ENCODE measurements around the gene MYH14. TPM values are rescaled to one million over a fixed set of nuclear protein-coding genes. Genes with fewer than 3 reads are reported as not detected.

Gene MYH14
- total and polyA plus RNA-seq, 9 of the 15 experiments (the other 6 are each of a cell fraction or from before 2014, with no cell fraction given) = 0.04 to 0.86 (median 0.19) TPM; not detected in 2

DNA sequence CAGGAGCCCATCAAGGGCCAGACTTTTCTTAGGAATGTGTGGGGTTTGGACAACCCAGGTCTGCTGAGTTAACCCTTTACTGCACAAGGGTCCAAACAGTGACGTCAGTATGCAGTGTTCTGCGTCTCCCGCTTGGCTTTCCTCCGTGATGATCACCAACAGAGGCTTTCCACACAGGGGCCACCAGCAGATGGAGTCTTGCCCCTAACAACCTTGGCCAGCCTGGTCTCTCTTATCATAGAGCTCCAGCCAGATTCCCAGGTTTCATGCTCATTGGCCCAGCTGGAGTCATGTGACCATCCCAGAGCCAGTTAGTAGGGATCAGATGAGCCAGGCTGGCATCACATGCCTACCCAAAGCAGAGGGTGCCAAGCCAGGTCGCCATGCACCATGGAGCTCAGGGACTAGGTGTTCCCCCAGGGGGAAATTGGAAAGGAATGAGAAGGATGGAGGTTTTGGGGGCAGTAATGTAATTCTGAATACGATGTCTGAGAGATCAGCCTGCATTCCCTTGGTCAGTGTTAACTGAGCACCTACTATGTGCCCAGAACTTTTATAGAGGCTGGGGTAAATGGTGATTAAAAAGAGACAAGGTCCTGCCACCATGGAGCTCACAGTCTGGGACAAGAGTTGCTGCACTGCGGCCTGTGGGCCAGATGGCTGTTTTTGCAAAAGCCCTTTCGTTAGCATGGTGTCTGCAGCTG, 61.2 kb downstream of the MYH14 start:
- Histone ChIP-seq H2AFZ (ENCODE audit: low read depth, low read length) (no peak overlapping the region), H3K27ac (ENCODE audit: extremely low read depth, low read depth, low read length) (no peak overlapping the region), H3K9me3 (replicated peaks; ENCODE audit: control insufficient read depth, insufficient read depth, low read depth, low read length) (no peaks in the 10 kb centered on the region), H3K79me2 (ENCODE audit: control insufficient read depth, insufficient read depth, low read length) (no peaks in the 10 kb centered on the region), H4K20me1 (replicated peaks; ENCODE audit: control insufficient read depth, insufficient read depth, low read length) (no peaks in the 10 kb centered on the region), H3K27me3 (ENCODE audit: control insufficient read depth in 2 of 2, insufficient read depth in 2 of 2, low read length in 2 of 2) (no peaks in the 10 kb centered on the region; a peak in 1 of 5 replicates), H3K9ac (ENCODE audit: insufficient read depth in 1 of 2, low read depth in 2 of 2, low read length in 2 of 2) (no peak overlapping the region), H3K4me3 (no peak overlapping the region), H3K36me3 (ENCODE audit: control insufficient read depth, insufficient read depth, low read length) (no peaks in the 10 kb centered on the region), H3K4me1 (replicated peaks in 1 of 2; ENCODE audit: control insufficient read depth in 2 of 2, insufficient read depth in 2 of 2, low read length in 2 of 2) (peaks cover 18 to 33% of the 10 kb centered on the region in 2 experiments; a peak in 4 of 5 replicates), H3K4me2 (ENCODE audit: insufficient read depth, low read length) (no peak overlapping the region), H3K9me1 (ENCODE audit: control insufficient read depth, insufficient read depth, low read length) (peaks cover 2% of the 10 kb centered on the region)
- in situ Hi-C loops (cut with MboI) (loop anchor here (5.0 kb wide), 1 partner anchor 97 kb away; no protein-coding TSS in a partner anchor), intact Hi-C loops (cut with micrococcal nuclease) (loop anchor here (5.0 kb wide), 3 partner anchors 63 to 97 kb away; partner anchors contain the start of gene KCNC3)
- BruUV-seq (replicated peaks) = no TSS peak
- CTCF ChIA-PET (ENCODE audit: low intra/inter-chr PET ratio) = interaction anchor here (1.3 kb wide), 1 partner anchor 63 kb away, joined by 6 read pairs; no protein-coding TSS in a partner anchor
- POLR2A ChIA-PET = interaction anchor here (0.6 to 1.7 kb wide), 5 partner anchors 11 to 92 kb away, joined by 3 to 6 read pairs (median 5); no protein-coding TSS in a partner anchor
- FAIRE-seq = peak; percentile 85
- ATAC-seq = peak; percentile 77
- DNase-seq (ENCODE audit: extremely low read depth in 1 of 4, low spot score in 3 of 4) = peak; percentile 72 to 81 (median 76)
- 28% methylated on average over 8 of the region's 8 CpGs for WGBS (ENCODE audit: insufficient coverage, low coverage, missing lambda C conversion rate)
- TF ChIP-seq NBN (IDR thresholded peaks at IDR 0.05; ENCODE audit: low read depth) = 0 out of 2 replicates have a peak, but pooled peaks have one; percentile 33
- TF ChIP-seq, protein P1, sequence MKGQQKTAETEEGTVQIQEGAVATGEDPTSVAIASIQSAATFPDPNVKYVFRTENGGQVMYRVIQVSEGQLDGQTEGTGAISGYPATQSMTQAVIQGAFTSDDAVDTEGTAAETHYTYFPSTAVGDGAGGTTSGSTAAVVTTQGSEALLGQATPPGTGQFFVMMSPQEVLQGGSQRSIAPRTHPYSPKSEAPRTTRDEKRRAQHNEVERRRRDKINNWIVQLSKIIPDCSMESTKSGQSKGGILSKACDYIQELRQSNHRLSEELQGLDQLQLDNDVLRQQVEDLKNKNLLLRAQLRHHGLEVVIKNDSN (CRISPR knock-in tag; IDR thresholded peaks at IDR 0.05) = peak; percentile 91
- TF ChIP-seq CBFB (CRISPR knock-in tag; IDR thresholded peaks at IDR 0.05) = no peak
- TF ChIP-seq, protein P2, sequence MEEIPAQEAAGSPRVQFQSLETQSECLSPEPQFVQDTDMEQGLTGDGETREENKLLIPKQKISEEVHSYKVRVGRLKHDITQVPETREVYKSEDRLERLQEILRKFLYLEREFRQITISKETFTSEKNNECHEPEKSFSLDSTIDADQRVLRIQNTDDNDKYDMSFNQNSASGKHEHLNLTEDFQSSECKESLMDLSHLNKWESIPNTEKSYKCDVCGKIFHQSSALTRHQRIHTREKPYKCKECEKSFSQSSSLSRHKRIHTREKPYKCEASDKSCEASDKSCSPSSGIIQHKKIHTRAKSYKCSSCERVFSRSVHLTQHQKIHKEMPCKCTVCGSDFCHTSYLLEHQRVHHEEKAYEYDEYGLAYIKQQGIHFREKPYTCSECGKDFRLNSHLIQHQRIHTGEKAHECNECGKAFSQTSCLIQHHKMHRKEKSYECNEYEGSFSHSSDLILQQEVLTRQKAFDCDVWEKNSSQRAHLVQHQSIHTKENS (CRISPR knock-in tag; IDR thresholded peaks at IDR 0.05) = no peak
- peak; percentile 52 for TF ChIP-seq GATA2 (CRISPR knock-in tag; IDR thresholded peaks at IDR 0.05)
- TF ChIP-seq, protein P3, sequence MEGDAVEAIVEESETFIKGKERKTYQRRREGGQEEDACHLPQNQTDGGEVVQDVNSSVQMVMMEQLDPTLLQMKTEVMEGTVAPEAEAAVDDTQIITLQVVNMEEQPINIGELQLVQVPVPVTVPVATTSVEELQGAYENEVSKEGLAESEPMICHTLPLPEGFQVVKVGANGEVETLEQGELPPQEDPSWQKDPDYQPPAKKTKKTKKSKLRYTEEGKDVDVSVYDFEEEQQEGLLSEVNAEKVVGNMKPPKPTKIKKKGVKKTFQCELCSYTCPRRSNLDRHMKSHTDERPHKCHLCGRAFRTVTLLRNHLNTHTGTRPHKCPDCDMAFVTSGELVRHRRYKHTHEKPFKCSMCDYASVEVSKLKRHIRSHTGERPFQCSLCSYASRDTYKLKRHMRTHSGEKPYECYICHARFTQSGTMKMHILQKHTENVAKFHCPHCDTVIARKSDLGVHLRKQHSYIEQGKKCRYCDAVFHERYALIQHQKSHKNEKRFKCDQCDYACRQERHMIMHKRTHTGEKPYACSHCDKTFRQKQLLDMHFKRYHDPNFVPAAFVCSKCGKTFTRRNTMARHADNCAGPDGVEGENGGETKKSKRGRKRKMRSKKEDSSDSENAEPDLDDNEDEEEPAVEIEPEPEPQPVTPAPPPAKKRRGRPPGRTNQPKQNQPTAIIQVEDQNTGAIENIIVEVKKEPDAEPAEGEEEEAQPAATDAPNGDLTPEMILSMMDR (IDR thresholded peaks at IDR 0.05 in 2 of 3, conservative IDR thresholded peaks at IDR 0.05 in 1 of 3; ENCODE audit: insufficient read depth in 2 of 3, low read depth in 1 of 3, low read length in 3 of 3) = peak; percentile 70 to 88 (median 80)
- TF ChIP-seq NR2C1 (IDR thresholded peaks at IDR 0.05) = peak; percentile 47; the same call in 1 of the 2 replicates
- TF ChIP-seq NR2C1 (tag; IDR thresholded peaks at IDR 0.05) = no peak
- TF ChIP-seq STAT5B (CRISPR knock-in tag; IDR thresholded peaks at IDR 0.05) = no peak
- TF ChIP-seq CBFA2T2 (conservative IDR thresholded peaks at IDR 0.05) = peak; percentile 69
- TF ChIP-seq RAD51 (IDR thresholded peaks at IDR 0.05; ENCODE audit: borderline replicate concordance, low read depth) = peak; percentile 92
- peak in 1 of 2 experiments; percentile 52; a peak in 2 of 4 replicates for TF ChIP-seq KDM1A (IDR thresholded peaks at IDR 0.05)
- peak; percentile 93 for TF ChIP-seq PHF21A (IDR thresholded peaks at IDR 0.05; ENCODE audit: borderline replicate concordance, low read depth)
- TF ChIP-seq CREB1 (IDR thresholded peaks at IDR 0.05) = no peak
- peak; percentile 76 for TF ChIP-seq CREB1 (CRISPR knock-in tag; IDR thresholded peaks at IDR 0.05)
- 0 out of 2 replicates have a peak, but pooled peaks have one; percentile 49 for TF ChIP-seq MTA3 (IDR thresholded peaks at IDR 0.05; ENCODE audit: borderline replicate concordance)
- peak; percentile 51; the same call in 1 of the 2 replicates for TF ChIP-seq ZKSCAN1 (IDR thresholded peaks at IDR 0.05; ENCODE audit: low read depth, low read length)
- no peak for TF ChIP-seq FOS (IDR thresholded peaks at IDR 0.05; ENCODE audit: extremely low read depth, insufficient read length)

Data from K562 (cell line).